Common myeloid progenitor, CD34-positive (primary cell): ENCODE measurements around the gene GAA.

Source experiments
- CTCF ChIA-PET: fragments of 350-600 bp; sonication (Branson Sonifier 250); formaldehyde crosslinking; loops from one replicate; lab custom pipeline; 2021; ENCODE audit warnings: antibody characterized with exemption; lab: Charles Lee
- POLR2A ChIA-PET: fragments of 350-600 bp; sonication (Branson Sonifier 250); formaldehyde crosslinking; loops from one replicate; lab custom pipeline; 2021; ENCODE audit warnings: antibody characterized with exemption; lab: Charles Lee
- DNase-seq, 3 donors: peaks; one replicate each; pipeline versions ENCODE4 v3.0.0 to v3.0.0-alpha.2; 2013
- H3K27ac ChIP-seq, 2 experiments: 1 replicate in 1 of 2; 2 replicates in 1 of 2; pipeline ENCODE4 v1.7.0; 2013; ENCODE audit warnings: inconsistent platforms in 2 of 2, low read length in 2 of 2, mild to moderate bottlenecking in 2 of 2, low read depth in 1 of 2, moderate library complexity in 1 of 2; ENCODE audit not compliant: severe bottlenecking in 2 of 2, insufficient read depth in 1 of 2, poor library complexity in 1 of 2
- H3K27me3 ChIP-seq, 5 experiments: replicated peaks in 2 of 5; 1 replicate in 3 of 5; 2 replicates in 2 of 5; pipeline versions ENCODE4 v1.6.1 to v1.7.0; 2013; ENCODE audit warnings: low read length in 4 of 5, mild to moderate bottlenecking in 2 of 5, moderate library complexity in 2 of 5, inconsistent platforms in 1 of 5; ENCODE audit not compliant: insufficient read depth in 5 of 5, control insufficient read depth in 4 of 5
- H3K36me3 ChIP-seq, 4 experiments: 1 replicate in 2 of 4; 2 replicates in 2 of 4; pipeline versions ENCODE4 v1.6.1 to v1.7.0; 2013; ENCODE audit warnings: low read length in 3 of 4, control low read depth in 1 of 4, mild to moderate bottlenecking in 1 of 4; ENCODE audit not compliant: control insufficient read depth in 4 of 4, insufficient read depth in 4 of 4
- H3K4me1 ChIP-seq, 4 experiments: 1 replicate in 3 of 4; 2 replicates in 1 of 4; pipeline versions ENCODE4 v1.6.1 to v1.7.1; 2013; ENCODE audit warnings: low read length in 3 of 4, mild to moderate bottlenecking in 3 of 4, control low read depth in 1 of 4, inconsistent platforms in 1 of 4, moderate library complexity in 1 of 4; ENCODE audit not compliant: control insufficient read depth in 4 of 4, insufficient read depth in 4 of 4; ENCODE audit errors: control extremely low read depth in 1 of 4
- H3K4me3 ChIP-seq, 7 experiments: 1 replicate in 4 of 7; 2 replicates in 3 of 7; pipeline versions ENCODE4 v1.5.1 to v1.7.0; 2013; ENCODE audit warnings: mild to moderate bottlenecking in 7 of 7, low read length in 6 of 7, moderate library complexity in 6 of 7, inconsistent platforms in 2 of 7, low read depth in 2 of 7, control low read depth in 1 of 7; ENCODE audit not compliant: insufficient read depth in 4 of 7, control insufficient read depth in 1 of 7; ENCODE audit errors: extremely low read depth in 1 of 7
- H3K9me3 ChIP-seq, 5 experiments: 1 replicate in 4 of 5; 2 replicates in 1 of 5; pipeline versions ENCODE4 v1.6.1 to v1.7.1; 2013; ENCODE audit warnings: low read length in 4 of 5, mild to moderate bottlenecking in 2 of 5, inconsistent platforms in 1 of 5, low read depth in 1 of 5, moderate library complexity in 1 of 5; ENCODE audit not compliant: control insufficient read depth in 4 of 5, insufficient read depth in 2 of 5; ENCODE audit errors: control extremely low read depth in 1 of 5
- WGBS: methylation state at CpG from one replicate; pipeline ENCODE4 v1.1.5; 2013; ENCODE audit not compliant: insufficient coverage; 5-methylcytosine and 5-hydroxymethylcytosine counted together

The GAA gene

GRCh38 chr17:80123791-80124190 lies 22.4 kb downstream of the GAA start:
- no peak for DNase-seq

DNA sequence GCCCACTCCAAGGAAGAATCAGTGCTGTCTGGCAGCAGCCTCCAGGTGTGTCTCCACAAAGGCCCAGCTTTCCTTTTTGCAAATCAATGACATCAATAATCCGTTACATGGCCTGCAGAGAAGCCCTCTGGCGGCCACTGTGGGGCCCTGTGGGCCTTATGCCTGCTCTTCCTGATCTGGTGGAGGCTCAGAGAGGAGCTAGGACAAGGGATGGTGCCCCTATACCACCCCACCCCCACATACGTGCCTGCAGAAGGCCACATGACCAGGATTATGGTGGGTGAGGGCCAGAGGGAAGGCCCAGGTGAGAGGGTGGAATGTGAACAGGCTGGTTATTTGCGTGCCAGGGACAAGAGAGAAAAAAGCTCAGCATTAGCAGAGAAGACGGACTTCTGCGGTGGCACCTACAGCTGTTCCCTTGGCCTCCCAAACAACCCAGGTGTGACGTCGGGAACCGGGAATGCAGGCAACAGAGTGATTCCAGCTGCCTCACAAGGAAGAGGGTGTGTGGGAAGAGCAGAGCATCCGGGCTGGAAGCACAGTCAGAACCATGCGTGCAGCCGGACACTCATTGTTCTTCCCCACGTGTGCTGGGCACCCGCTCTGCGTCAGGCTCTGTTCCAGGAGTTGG lies 23.1 kb downstream of the GAA start:
- no peaks in the 10 kb centered on the region for H3K36me3 ChIP-seq
- H3K4me3 ChIP-seq, result no peak overlapping the region
- no peaks in the 10 kb centered on the region for H3K9me3 ChIP-seq
- DNase-seq, result no peak
- ChIA-PET POLR2A (no interaction called here), CTCF (interaction anchor here (0.8 to 1.7 kb wide), 2 partner anchors 21 to 23 kb away, joined by 4 to 6 read pairs; partner anchors contain the start of gene GAA)
- WGBS, result 92% methylated on average over 13 of the region's 15 CpGs
- no peaks in the 10 kb centered on the region for H3K4me1 ChIP-seq
- peaks cover 0 to 11% (median 3%) of the 10 kb centered on the region in 5 experiments for H3K27me3 ChIP-seq
- no peak overlapping the region for H3K27ac ChIP-seq

More at GRCh38 chr17:80123791-80124190, 22.4 kb downstream of the GAA start:
- Histone ChIP-seq H3K4me1 (no peaks in the 10 kb centered on the region), H3K27ac (no peak overlapping the region), H3K27me3 (peaks cover 0 to 7% (median 3%) of the 10 kb centered on the region in 5 experiments), H3K9me3 (no peaks in the 10 kb centered on the region), H3K36me3 (no peaks in the 10 kb centered on the region), H3K4me3 (no peak overlapping the region)
- ChIA-PET POLR2A (no interaction called here), CTCF (no interaction called here)
- WGBS, result 98% methylated on average over 12 of the region's 15 CpGs

DNA sequence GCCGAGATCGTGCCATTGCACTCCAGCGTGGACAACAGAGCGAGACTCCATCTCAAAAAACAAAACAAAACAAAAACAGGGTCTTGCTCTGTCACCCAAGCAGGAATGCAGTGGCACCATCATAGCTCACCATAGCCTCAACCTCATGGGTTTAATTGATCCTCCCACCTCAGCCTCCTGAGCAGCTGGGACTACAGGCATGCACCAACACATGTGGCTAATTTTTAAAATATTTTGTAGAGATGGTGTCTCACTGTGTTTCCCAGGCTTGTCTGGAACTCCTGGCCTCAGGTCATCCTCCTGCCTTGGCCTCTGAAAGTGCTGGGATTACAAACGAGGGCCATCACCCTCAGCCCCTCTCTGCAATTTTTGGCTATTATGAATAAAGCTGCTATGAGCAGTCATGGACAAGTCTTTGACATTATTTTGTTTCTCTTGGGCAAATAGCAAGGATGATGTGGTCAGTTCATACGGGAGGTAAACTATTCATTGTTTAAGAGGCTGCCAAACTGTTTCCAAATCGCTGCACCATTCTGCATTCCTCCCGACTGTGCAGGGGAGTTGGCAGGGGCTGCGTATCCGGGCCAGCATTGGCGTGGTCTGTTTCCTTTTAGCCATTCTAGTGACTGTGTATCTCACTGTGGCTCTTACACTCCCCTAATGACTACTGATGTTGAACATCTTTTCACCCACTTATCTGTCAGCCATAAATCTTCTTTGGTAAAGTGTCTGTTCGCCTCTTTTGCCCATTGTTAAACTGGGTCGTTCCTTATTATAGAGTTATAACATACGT lies 24.5 kb downstream of the GAA start:
- no peak overlapping the region for H3K27ac ChIP-seq
- no peaks in the 10 kb centered on the region for H3K4me1 ChIP-seq
- no peak for DNase-seq
- CTCF ChIA-PET, result interaction anchor here (1.7 kb wide), 1 partner anchor 20 kb away, joined by 4 read pairs; no protein-coding TSS in a partner anchor
- WGBS, result 87% methylated on average over 8 of the region's 14 CpGs
- H3K27me3 ChIP-seq, result peaks cover 0 to 11% (median 3%) of the 10 kb centered on the region in 5 experiments
- H3K4me3 ChIP-seq, result no peak overlapping the region
- H3K36me3 ChIP-seq, result no peaks in the 10 kb centered on the region
- no peaks in the 10 kb centered on the region for H3K9me3 ChIP-seq
- POLR2A ChIA-PET, result no interaction called here

DNA sequence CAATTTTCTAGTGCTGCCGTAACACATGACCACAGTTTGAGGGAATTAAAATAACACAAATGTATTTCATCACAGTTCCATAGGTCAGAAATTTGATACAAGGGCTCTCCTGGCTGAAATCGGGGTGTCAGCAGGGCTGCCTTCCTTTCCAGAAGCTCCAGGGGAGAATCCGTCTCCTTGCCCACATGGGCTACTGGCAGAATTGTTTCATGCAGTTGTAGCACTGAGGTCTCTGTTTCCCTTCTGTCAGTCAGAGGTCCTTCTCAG lies 25.0 kb downstream of the GAA start:
- no peak overlapping the region for H3K4me3 ChIP-seq
- POLR2A ChIA-PET, result no interaction called here

DNA sequence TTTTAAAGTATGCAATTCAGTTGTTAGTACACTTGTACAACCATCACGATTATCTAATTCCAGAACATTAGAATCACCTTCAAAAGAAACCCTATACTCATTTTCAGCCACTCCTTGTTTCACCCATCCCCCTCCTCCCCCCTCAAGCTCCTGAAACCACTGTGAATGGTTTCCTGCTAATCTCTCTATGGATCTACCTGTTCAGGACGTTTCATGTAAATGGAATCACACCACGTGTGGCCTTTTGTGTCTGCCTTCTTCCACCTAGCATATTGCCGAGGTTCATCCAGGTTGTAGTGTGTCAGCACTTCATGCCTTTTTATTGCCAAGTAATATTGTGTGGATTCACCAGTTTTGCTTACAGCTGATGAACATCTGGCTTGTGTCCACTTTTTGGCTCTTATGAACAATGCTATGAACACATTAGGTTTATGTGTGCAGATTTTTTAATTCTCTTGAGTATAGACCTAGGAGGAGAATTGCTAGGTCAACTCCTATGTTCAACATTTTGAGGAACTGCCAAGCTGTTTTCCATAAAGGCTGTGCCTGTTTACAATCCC lies 27.7 kb downstream of the GAA start:
- ChIA-PET CTCF (no interaction called here), POLR2A (no interaction called here)
- no peaks in the 10 kb centered on the region for H3K4me1 ChIP-seq
- H3K9me3 ChIP-seq, result no peaks in the 10 kb centered on the region
- H3K27me3 ChIP-seq, result peaks cover 0 to 11% (median 3%) of the 10 kb centered on the region in 5 experiments
- no peak overlapping the region for H3K27ac ChIP-seq
- 59% methylated on average over 4 of the region's 4 CpGs for WGBS
- no peak for DNase-seq
- H3K4me3 ChIP-seq, result no peak overlapping the region
- peaks cover 3 to 14% (median 9%) of the 10 kb centered on the region in 4 experiments for H3K36me3 ChIP-seq

More for the DNA sequence above, 25.0 kb downstream of the GAA start:
- no peak overlapping the region for H3K27ac ChIP-seq
- CTCF ChIA-PET, result no interaction called here
- H3K4me1 ChIP-seq, result no peaks in the 10 kb centered on the region
- peaks cover 0 to 11% (median 3%) of the 10 kb centered on the region in 5 experiments for H3K27me3 ChIP-seq
- DNase-seq, result no peak
- no peaks in the 10 kb centered on the region for H3K36me3 ChIP-seq
- 88% methylated on average over 2 of the region's 3 CpGs for WGBS
- no peaks in the 10 kb centered on the region for H3K9me3 ChIP-seq

DNA sequence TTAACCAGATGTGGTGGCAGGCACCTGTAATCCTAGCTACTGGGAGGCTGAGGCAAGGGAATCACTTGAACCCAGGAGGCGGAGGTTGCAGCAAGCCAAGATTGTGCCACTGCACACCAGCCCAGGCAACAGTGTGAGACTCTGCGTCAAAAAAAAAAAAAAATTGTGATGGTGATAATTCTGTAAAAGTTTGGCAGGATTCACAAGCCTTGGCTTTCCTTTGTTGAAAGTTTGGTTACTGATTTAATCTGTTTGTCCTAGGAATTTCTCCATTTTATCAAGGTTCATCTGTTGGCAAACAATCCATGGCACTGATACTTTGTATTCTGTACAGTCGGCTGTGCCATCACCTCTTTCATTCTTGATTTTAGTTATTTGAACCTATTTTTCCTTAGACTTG lies 29.6 kb downstream of the GAA start:
- ChIA-PET CTCF (no interaction called here), POLR2A (no interaction called here)
- H3K27ac ChIP-seq, result no peak overlapping the region
- peaks cover 0 to 8% (median 3%) of the 10 kb centered on the region in 5 experiments for H3K27me3 ChIP-seq
- DNase-seq, result no peak
- no peaks in the 10 kb centered on the region for H3K9me3 ChIP-seq
- no peak overlapping the region for H3K4me3 ChIP-seq
- peaks cover 5 to 30% (median 21%) of the 10 kb centered on the region in 4 experiments for H3K36me3 ChIP-seq
- WGBS, result 90% methylated on average over 3 of the region's 3 CpGs
- H3K4me1 ChIP-seq, result no peaks in the 10 kb centered on the region
